ENCODE data around the gene WDR46. TPM values are rescaled to one million over a fixed set of nuclear protein-coding genes. Genes with fewer than 3 reads are reported as not detected.

The WDR46 gene
- total and polyA plus RNA-seq, 2 of the 13 experiments (the other 11 are each of a cell fraction or from before 2014, with no cell fraction given), result 47.4 to 105 TPM

GRCh38 chr6:33248932-33249731 lies 39.9 kb downstream of the WDR46 start (continued):
- TF ChIP-seq RERE (CRISPR knock-in tag; IDR thresholded peaks at IDR 0.05; ENCODE audit: low read depth) (no peak; the same call in 1 of the 2 replicates), HHEX (CRISPR knock-in tag; IDR thresholded peaks at IDR 0.05) (no peak), AGO1 (IDR thresholded peaks at IDR 0.05; ENCODE audit: low read depth, low read length, poor library complexity, severe bottlenecking) (peak; percentile 95), SCMH1 (CRISPR knock-in tag; IDR thresholded peaks at IDR 0.05; ENCODE audit: borderline replicate concordance) (no peak), ZNF280B (CRISPR knock-in tag; IDR thresholded peaks at IDR 0.05; ENCODE audit: borderline replicate concordance) (peak; percentile 45; the same call in 1 of the 2 replicates), KLF12 (CRISPR knock-in tag; IDR thresholded peaks at IDR 0.05; ENCODE audit: borderline replicate concordance) (no peak), DMTF1 (CRISPR knock-in tag; IDR thresholded peaks at IDR 0.05) (no peak), GATAD1 (CRISPR knock-in tag; IDR thresholded peaks at IDR 0.05) (peak; percentile 72), FLYWCH1 (CRISPR knock-in tag; IDR thresholded peaks at IDR 0.05) (no peak), NFYB (CRISPR knock-in tag; IDR thresholded peaks at IDR 0.05) (peak; percentile 93), TFDP2 (CRISPR knock-in tag; IDR thresholded peaks at IDR 0.05) (peak; percentile 54; the same call in 1 of the 2 replicates), SIX4 (CRISPR knock-in tag; IDR thresholded peaks at IDR 0.05) (peak; percentile 14; the same call in 1 of the 2 replicates), ZNF740 (CRISPR knock-in tag; IDR thresholded peaks at IDR 0.05) (no peak), SAFB2 (CRISPR knock-in tag; IDR thresholded peaks at IDR 0.05; ENCODE audit: borderline replicate concordance, low read depth) (no peak; the same call in 1 of the 2 replicates), NFE2L2 (IDR thresholded peaks at IDR 0.05; ENCODE audit: low read length) (no peak), ATF1 (CRISPR knock-in tag; IDR thresholded peaks at IDR 0.05) (peak; percentile 67; the same call in 1 of the 2 replicates), ZNF224 (CRISPR knock-in tag; IDR thresholded peaks at IDR 0.05) (peak; percentile 75; the same call in 1 of the 2 replicates), PHB2 (IDR thresholded peaks at IDR 0.05; ENCODE audit: partially characterized antibody) (no peak)
